ENCODE measurements around the gene RTRAF. TPM values are rescaled to one million over a fixed set of nuclear protein-coding genes. Genes with fewer than 3 reads are reported as not detected.
A peak's percentile ranks its signal among the peaks of the same experiment; 100 is the strongest.

RTRAF gene
- total RNA-seq, 1 experiment from 2014 or later, result 93.7 TPM

- H3K27me3 ChIP-seq (ENCODE audit: control insufficient read depth, insufficient read depth, low read length), result no peaks in the 10 kb centered on the region
- in situ Hi-C loops (cut with HindIII; ENCODE audit: low pct_unique_long_range_greater_than_20kb, low sequenced_read_pairs) (no loop called here), intact Hi-C loops (cut with micrococcal nuclease; ENCODE audit: unreplicated experiment) (no loop called here)
- ChIA-PET POLR2A (no interaction called here), CTCF (interaction anchor here (0.7 kb wide), 2 partner anchors 506 to 1865 kb away, joined by 5 to 10 read pairs; no protein-coding TSS in a partner anchor)
- ATAC-seq, result no peak
- no peak for DNase-seq (ENCODE audit: low read depth, low spot score)
- no TSS peak for BruUV-seq (replicated peaks)
- TF ChIP-seq CTCF (IDR thresholded peaks at IDR 0.05) (no peak), REST (IDR thresholded peaks at IDR 0.05; ENCODE audit: insufficient read depth in 1 of 2, low read depth in 2 of 2, low read length in 1 of 2) (no peak), TCF7L2 (IDR thresholded peaks at IDR 0.05; ENCODE audit: low read depth, low read length) (no peak), SIN3A (IDR thresholded peaks at IDR 0.05; ENCODE audit: borderline replicate concordance, insufficient read depth, low read depth, low read length) (no peak), POLR2AphosphoS5 (IDR thresholded peaks at IDR 0.05; ENCODE audit: low read depth, low read length) (no peak)
- H3K4me3 ChIP-seq (ENCODE audit: low read depth in 2 of 2, low read length in 2 of 2), result no peak overlapping the region
- no peaks in the 10 kb centered on the region for H3K9me3 ChIP-seq (ENCODE audit: control insufficient read depth, insufficient read depth, low read depth, low read length)
- H3K27ac ChIP-seq (ENCODE audit: low read length), result no peak overlapping the region
- H3K4me1 ChIP-seq (ENCODE audit: control insufficient read depth, insufficient read depth, low read length), result no peaks in the 10 kb centered on the region
- no peaks in the 10 kb centered on the region for H3K36me3 ChIP-seq (ENCODE audit: control insufficient read depth, insufficient read depth, low read length)
Observed at GRCh38 chr14:52042371-52043289, 53.3 kb downstream of the RTRAF start.

- no peak for DNase-seq (ENCODE audit: low read depth, low spot score)
- POLR2A ChIA-PET, result no interaction called here
- Histone ChIP-seq H3K4me3 (ENCODE audit: low read depth in 2 of 2, low read length in 2 of 2) (no peak overlapping the region), H3K27ac (ENCODE audit: low read length) (no peak overlapping the region), H3K9me3 (ENCODE audit: control insufficient read depth, insufficient read depth, low read depth, low read length) (no peaks in the 10 kb centered on the region), H3K4me1 (ENCODE audit: control insufficient read depth, insufficient read depth, low read length) (no peaks in the 10 kb centered on the region), H3K36me3 (ENCODE audit: control insufficient read depth, insufficient read depth, low read length) (no peaks in the 10 kb centered on the region), H3K27me3 (ENCODE audit: control insufficient read depth, insufficient read depth, low read length) (no peaks in the 10 kb centered on the region)
- CTCF ChIA-PET, result interaction anchor here (0.7 kb wide), 2 partner anchors 505 to 1864 kb away, joined by 5 to 10 read pairs; no protein-coding TSS in a partner anchor
- intact Hi-C loops (cut with micrococcal nuclease; ENCODE audit: unreplicated experiment) (no loop called here), in situ Hi-C loops (cut with HindIII; ENCODE audit: low pct_unique_long_range_greater_than_20kb, low sequenced_read_pairs) (no loop called here)
- ATAC-seq, result peak; percentile 90
- no TSS peak for BruUV-seq (replicated peaks)
- TF ChIP-seq CTCF (IDR thresholded peaks at IDR 0.05), result peak; percentile 65
- no peak for TF ChIP-seq POLR2AphosphoS5 (IDR thresholded peaks at IDR 0.05; ENCODE audit: low read depth, low read length)
- no peak for TF ChIP-seq REST (IDR thresholded peaks at IDR 0.05; ENCODE audit: insufficient read depth in 1 of 2, low read depth in 2 of 2, low read length in 1 of 2)
- TF ChIP-seq SIN3A (IDR thresholded peaks at IDR 0.05; ENCODE audit: borderline replicate concordance, insufficient read depth, low read depth, low read length), result no peak
Observed at GRCh38 chr14:52043690-52044089, 54.3 kb downstream of the RTRAF start.
